ENCODE results near the gene CA5A. TPM values are rescaled to one million over a fixed set of nuclear protein-coding genes. Genes with fewer than 3 reads are reported as not detected.

The CA5A gene
- total and polyA plus RNA-seq, 2 of the 13 experiments (the other 11 are each of a cell fraction or from before 2014, with no cell fraction given), result 66.8 to 106 TPM

DNA sequence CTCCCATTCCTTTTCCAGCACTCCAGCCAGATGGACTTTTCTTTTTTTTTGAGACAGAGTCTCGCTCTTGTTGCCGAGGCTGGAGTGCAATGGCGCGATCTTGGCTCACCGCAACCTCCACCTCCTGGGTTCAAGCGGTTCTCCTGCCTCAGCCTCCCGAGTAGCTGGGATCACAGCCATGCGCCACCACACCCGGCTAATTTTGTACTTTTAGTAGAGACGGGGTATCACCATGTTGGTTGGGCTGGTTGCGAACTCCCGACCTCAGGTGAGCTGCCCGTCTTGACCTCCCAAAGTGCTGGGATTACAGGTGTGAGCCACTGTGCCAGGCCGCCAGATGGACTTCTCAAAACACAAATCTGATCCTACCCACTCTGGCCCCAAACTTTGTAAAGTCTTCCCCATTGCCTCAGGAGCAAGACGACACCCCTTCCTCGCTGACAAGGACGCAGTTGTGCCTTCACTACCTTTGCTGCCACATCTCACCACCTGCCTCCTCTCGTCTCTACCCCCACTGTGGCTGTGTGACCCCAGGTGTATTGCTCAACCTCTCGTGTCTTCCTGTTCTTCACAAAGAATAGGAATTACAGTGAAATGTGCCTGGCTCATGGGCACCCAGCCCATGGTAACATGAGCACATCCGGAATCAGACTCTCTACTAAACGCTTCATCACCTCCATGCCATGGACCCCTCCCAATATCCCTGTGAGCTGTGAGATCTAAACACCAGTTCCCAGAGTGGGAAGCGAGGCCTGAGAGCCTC, 11.2 kb upstream of the CA5A start:
- Histone ChIP-seq H2AFZ (ENCODE audit: low read length) (peak overlapping the region; percentile 42), H3K4me1 (ENCODE audit: insufficient read depth, low read length) (peaks cover 71% of the 10 kb centered on the region), H3K79me2 (ENCODE audit: insufficient read depth, low read length) (peaks cover 9% of the 10 kb centered on the region), H4K20me1 (ENCODE audit: insufficient read depth, low read length) (0 out of 2 replicates have a peak, but pooled peaks cover 5% of the 10 kb centered on the region), H3K36me3 (replicated peaks in 1 of 2; ENCODE audit: control insufficient read depth in 1 of 2, insufficient read depth in 2 of 2, low read length in 2 of 2) (no peaks in the 10 kb centered on the region), H3K4me2 (ENCODE audit: low read depth, low read length) (peak overlapping the region; percentile 94), H3K27me3 (ENCODE audit: control insufficient read depth in 1 of 2, insufficient read depth in 2 of 2, low read length in 2 of 2) (no peaks in the 10 kb centered on the region), H3K9me3 (ENCODE audit: low read length) (no peaks in the 10 kb centered on the region), H3K27ac (ENCODE audit: extremely low read length, insufficient read depth, low read length) (peak overlapping the region; percentile 84), H3K9ac (ENCODE audit: insufficient read depth, low read depth, low read length) (peak overlapping the region; percentile 86), H3K4me3 (replicated peaks in 1 of 3; ENCODE audit: insufficient read depth in 1 of 3, low read depth in 2 of 3, low read length in 3 of 3) (peak overlapping the region; percentile 51 to 66 (median 65); a peak in 5 of 6 replicates)
- no peak for DNase-seq (ENCODE audit: low spot score)
- POLR2A ChIA-PET, result interaction anchor here (2.2 to 6.0 kb wide), 2 partner anchors 8 to 13 kb away, joined by 13 to 110 read pairs; partner anchors contain the start of gene CA5A
- 92% methylated on average over 22 of the region's 22 CpGs for WGBS (ENCODE audit: low lambda C conversion rate)
- intact Hi-C loops (cut with micrococcal nuclease; ENCODE audit: unreplicated experiment) (loop anchor here (1.0 kb wide), 1 partner anchor 11 kb away; the partner anchor contains the start of gene CA5A), in situ Hi-C loops (cut with HindIII; ENCODE audit: extremely low pct_ligation_motif_present, low pct_unique_long_range_greater_than_20kb) (no loop called here)
- BruUV-seq (replicated peaks), result no TSS peak
- CTCF ChIA-PET (ENCODE audit: low intra/inter-chr PET ratio, low total read pairs), result no interaction called here
- FAIRE-seq, result no peak
- ATAC-seq, result no peak
- TF ChIP-seq, protein P1, sequence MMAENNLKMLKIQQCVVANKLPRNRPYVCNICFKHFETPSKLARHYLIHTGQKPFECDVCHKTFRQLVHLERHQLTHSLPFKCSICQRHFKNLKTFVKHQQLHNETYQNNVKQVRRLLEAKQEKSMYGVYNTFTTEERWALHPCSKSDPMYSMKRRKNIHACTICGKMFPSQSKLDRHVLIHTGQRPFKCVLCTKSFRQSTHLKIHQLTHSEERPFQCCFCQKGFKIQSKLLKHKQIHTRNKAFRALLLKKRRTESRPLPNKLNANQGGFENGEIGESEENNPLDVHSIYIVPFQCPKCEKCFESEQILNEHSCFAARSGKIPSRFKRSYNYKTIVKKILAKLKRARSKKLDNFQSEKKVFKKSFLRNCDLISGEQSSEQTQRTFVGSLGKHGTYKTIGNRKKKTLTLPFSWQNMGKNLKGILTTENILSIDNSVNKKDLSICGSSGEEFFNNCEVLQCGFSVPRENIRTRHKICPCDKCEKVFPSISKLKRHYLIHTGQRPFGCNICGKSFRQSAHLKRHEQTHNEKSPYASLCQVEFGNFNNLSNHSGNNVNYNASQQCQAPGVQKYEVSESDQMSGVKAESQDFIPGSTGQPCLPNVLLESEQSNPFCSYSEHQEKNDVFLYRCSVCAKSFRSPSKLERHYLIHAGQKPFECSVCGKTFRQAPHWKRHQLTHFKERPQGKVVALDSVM (CRISPR knock-in tag; IDR thresholded peaks at IDR 0.05), result no peak; the same call in 1 of the 2 replicates
- 0 out of 2 replicates have a peak, but pooled peaks have one; percentile 4 for TF ChIP-seq SALL1 (CRISPR knock-in tag; IDR thresholded peaks at IDR 0.05)
- TF ChIP-seq ZSCAN21 (CRISPR knock-in tag; IDR thresholded peaks at IDR 0.05; ENCODE audit: borderline replicate concordance), result 0 out of 2 replicates have a peak, but pooled peaks have one; percentile 41
- TF ChIP-seq, protein P2, sequence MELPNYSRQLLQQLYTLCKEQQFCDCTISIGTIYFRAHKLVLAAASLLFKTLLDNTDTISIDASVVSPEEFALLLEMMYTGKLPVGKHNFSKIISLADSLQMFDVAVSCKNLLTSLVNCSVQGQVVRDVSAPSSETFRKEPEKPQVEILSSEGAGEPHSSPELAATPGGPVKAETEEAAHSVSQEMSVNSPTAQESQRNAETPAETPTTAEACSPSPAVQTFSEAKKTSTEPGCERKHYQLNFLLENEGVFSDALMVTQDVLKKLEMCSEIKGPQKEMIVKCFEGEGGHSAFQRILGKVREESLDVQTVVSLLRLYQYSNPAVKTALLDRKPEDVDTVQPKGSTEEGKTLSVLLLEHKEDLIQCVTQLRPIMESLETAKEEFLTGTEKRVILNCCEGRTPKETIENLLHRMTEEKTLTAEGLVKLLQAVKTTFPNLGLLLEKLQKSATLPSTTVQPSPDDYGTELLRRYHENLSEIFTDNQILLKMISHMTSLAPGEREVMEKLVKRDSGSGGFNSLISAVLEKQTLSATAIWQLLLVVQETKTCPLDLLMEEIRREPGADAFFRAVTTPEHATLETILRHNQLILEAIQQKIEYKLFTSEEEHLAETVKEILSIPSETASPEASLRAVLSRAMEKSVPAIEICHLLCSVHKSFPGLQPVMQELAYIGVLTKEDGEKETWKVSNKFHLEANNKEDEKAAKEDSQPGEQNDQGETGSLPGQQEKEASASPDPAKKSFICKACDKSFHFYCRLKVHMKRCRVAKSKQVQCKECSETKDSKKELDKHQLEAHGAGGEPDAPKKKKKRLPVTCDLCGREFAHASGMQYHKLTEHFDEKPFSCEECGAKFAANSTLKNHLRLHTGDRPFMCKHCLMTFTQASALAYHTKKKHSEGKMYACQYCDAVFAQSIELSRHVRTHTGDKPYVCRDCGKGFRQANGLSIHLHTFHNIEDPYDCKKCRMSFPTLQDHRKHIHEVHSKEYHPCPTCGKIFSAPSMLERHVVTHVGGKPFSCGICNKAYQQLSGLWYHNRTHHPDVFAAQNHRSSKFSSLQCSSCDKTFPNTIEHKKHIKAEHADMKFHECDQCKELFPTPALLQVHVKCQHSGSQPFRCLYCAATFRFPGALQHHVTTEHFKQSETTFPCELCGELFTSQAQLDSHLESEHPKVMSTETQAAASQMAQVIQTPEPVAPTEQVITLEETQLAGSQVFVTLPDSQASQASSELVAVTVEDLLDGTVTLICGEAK (IDR thresholded peaks at IDR 0.05), result no peak
- TF ChIP-seq, protein P2 (CRISPR knock-in tag; IDR thresholded peaks at IDR 0.05), result 0 out of 2 replicates have a peak, but pooled peaks have one; percentile 13
- 0 out of 2 replicates have a peak, but pooled peaks have one; percentile 13 for TF ChIP-seq NFE2L1 (CRISPR knock-in tag; IDR thresholded peaks at IDR 0.05; ENCODE audit: borderline replicate concordance)
- TF ChIP-seq, protein P3, sequence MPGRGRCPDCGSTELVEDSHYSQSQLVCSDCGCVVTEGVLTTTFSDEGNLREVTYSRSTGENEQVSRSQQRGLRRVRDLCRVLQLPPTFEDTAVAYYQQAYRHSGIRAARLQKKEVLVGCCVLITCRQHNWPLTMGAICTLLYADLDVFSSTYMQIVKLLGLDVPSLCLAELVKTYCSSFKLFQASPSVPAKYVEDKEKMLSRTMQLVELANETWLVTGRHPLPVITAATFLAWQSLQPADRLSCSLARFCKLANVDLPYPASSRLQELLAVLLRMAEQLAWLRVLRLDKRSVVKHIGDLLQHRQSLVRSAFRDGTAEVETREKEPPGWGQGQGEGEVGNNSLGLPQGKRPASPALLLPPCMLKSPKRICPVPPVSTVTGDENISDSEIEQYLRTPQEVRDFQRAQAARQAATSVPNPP (CRISPR knock-in tag; IDR thresholded peaks at IDR 0.05), result no peak
- no peak for TF ChIP-seq CREB1 (IDR thresholded peaks at IDR 0.05)
- TF ChIP-seq CREB1 (CRISPR knock-in tag; IDR thresholded peaks at IDR 0.05), result 0 out of 2 replicates have a peak, but pooled peaks have one; percentile 11
